HuH-7.5 (cell line): Measurements from ENCODE around the gene BPTF.
A peak's percentile ranks its signal among the peaks of the same experiment; 100 is the strongest.
"Not testable (repeated sequence)": the region's sequence is repeated elsewhere in the genome, so short reads cannot be mapped to it uniquely, and the experiment has no call there.

Source experiments
- DNase-seq: peaks from one replicate; pipeline ENCODE4 v3.0.0; 2011; ENCODE audit warnings: low spot score

The BPTF gene

GRCh38 chr17:67902511-67903231, 77.4 kb downstream of the BPTF start:
- no peak for DNase-seq

DNA sequence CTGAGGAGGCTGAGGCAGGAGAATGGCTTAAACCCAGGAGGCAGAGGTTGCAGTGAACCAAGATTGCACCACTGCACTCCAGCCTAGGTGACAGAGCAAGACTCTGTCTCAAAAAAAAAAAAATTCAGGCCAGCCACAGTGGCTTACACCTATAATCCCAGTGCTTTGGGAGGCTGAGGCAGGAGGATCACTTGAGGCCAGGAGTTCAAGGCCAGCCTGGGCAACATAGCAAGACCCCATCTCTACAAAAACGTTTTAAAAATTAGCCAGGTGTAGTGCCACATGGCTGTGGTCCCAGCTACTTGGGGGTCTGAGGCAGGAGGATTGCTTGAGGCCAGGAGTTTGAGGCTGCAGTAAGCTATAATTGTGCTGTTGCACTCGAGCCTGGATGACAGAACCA, 80.0 kb downstream of the BPTF start:
- not testable (repeated sequence) for DNase-seq

DNA sequence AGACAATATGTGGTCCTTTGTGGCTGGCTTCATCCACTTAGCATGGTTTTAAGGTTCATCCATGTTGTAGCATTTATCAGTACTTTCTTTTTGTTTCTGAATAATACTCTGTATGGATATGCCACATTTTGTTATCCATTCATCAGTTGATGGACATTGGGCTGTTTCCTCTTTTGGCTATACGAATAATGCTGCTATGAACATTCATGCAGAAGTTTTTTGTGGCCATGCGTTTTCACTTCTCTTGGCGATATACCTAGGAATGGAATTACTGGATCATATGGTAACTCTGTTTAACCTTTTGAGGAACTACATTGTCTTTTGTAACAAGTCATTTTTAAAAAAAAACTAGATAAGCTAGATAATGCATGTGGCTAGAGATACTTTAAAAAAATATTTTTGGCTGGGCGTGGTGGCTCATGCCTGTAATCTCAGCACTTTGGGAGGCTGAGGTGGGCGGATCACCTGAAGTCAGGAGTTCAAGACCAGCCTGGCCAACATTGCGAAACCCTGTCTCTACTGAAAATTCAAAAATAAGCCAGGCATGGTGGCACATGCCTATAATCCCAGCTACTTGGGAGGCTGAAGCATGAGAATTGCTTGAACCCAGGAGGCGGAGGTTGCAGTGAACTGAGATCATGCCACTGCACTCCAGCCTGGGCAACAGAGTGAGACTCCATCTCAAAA, 85.0 kb downstream of the BPTF start:
- not testable (repeated sequence) for DNase-seq

DNA sequence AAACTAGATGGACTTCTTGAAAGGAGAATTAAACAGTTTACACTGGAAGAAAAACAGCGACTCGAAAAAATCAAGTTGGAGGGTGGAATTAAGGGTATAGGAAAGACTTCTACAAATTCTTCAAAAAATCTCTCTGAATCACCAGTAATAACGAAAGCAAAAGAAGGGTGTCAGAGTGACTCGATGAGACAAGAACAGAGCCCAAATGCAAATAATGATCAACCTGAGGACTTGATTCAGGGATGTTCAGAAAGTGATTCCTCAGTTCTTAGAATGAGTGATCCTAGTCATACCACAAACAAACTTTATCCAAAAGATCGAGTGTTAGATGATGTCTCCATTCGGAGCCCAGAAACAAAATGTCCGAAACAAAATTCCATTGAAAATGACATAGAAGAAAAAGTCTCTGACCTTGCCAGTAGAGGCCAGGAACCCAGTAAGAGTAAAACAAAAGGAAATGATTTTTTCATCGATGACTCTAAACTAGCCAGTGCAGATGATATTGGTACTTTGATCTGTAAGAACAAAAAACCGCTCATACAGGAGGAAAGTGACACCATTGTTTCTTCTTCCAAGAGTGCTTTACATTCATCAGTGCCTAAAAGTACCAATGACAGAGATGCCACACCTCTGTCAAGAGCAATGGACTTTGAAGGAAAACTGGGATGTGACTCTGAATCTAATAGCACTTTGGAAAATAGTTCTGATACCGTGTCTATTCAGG, 85.9 kb downstream of the BPTF start:
- DNase-seq, result no peak

DNA sequence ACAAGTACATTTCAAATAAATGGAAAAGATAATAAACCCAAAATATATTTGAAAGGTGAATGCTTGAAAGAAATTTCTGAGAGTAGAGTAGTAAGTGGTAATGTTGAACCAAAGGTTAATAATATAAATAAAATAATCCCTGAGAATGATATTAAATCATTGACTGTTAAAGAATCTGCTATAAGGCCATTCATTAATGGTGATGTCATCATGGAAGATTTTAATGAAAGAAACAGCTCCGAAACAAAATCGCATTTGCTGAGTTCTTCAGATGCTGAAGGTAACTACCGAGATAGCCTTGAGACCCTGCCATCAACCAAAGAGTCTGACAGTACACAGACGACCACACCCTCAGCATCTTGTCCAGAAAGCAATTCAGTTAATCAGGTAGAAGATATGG, 86.8 kb downstream of the BPTF start:
- no peak for DNase-seq

- DNase-seq, result no peak
Measured at GRCh38 chr17:67912656-67913055, 87.4 kb downstream of the BPTF start.

- no peak for DNase-seq
Measured at GRCh38 chr17:67920212-67920611, 94.9 kb downstream of the BPTF start.

DNA sequence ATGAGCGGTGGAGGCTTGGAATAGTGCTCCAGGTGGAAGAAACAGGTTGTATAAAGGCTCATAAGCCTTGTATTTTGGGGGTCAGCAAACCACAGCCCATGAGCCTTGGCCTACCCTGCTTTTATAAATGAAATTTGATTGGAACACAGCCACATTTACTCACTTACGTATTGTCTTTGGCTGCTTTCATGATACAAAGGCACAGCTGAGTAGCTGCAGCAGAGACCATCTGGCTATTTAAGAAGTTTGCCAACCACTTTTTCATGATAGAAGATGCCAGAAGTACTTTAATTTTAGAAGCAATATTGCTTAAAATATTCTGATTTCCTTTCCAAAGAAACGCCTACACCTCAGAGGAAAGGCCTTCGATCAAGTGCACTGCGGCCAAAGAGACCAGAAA, 97.2 kb downstream of the BPTF start:
- DNase-seq, result no peak

GRCh38 chr17:67928842-67929241, 103.5 kb downstream of the BPTF start:
- not testable (repeated sequence) for DNase-seq

- no peak for DNase-seq
Measured at GRCh38 chr17:67931227-67931626, 105.9 kb downstream of the BPTF start.

- DNase-seq, result peak; percentile 17
Measured at GRCh38 chr17:67942810-67943209, 117.5 kb downstream of the BPTF start.

DNA sequence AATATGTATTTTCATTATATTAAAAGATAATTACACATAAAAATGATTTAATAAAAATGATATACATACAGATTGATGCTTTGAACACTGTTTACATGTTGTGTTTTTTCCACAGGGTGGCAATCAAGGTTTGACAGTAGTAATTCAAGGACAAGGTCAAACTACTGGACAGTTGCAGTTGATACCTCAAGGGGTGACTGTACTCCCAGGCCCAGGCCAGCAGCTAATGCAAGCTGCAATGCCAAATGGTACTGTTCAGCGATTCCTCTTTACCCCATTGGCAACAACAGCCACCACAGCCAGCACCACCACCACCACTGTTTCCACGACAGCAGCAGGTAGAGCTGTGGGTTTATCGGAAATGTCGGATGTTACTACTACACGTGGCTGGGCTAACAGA, 118.7 kb downstream of the BPTF start:
- no peak for DNase-seq

DNA sequence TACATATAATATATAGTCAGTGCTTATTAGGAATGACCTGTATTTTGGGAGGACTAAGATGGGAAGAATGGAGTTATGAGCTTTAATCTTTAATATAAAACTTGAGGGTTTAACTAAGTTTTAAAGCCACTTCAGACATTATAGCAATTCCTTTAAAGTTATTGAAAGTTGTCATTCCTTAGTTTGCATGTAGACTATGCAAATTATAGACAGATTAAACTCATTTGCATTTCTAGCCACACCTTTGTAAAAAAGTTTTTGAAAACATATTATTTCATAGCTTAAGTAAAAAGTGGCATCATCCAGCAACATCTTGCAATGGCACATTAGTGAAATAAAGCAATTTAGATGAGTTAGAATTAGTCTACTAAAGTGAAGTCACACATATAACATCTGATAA, 121.2 kb downstream of the BPTF start:
- no peak for DNase-seq

DNA sequence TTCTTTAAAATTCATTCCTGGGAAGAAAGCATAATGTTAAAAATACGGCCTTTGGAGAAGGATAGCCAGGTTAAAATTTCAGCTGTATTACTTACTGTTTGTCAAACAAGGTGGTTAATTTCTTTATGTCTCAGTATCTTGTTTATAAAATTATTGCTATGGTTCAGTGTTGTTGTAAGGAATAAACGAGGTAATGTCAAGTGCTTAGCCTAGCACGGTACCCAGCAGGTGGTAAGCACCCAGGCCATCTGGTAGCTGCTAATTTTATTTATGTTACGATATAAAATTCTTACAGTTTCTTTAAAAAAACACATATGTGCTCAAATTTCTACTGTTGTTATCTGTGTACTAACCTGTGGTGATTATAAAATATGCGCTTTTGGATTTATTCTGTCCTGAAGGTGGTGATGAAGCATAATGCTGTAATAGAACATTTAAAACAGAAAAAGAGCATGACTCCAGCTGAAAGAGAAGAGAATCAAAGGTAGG, 122.1 kb downstream of the BPTF start:
- DNase-seq, result no peak

GRCh38 chr17:67950945-67951344, 125.6 kb downstream of the BPTF start:
- no peak for DNase-seq

DNA sequence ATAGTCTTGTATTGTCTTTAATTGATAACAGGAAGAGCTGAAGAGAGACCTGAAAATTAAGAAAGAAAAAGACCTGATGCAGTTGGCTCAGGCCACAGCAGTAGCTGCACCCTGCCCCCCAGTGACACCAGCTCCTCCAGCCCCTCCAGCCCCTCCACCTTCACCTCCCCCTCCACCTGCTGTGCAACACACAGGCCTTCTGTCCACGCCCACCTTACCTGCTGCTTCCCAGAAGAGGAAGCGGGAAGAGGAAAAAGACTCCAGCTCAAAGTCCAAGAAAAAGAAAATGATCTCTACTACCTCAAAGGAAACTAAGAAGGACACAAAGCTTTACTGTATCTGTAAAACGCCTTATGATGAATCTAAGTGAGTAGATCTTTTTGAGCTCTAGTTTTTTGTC, 134.2 kb downstream of the BPTF start:
- no peak for DNase-seq

- DNase-seq, result not testable (repeated sequence)
Measured at GRCh38 chr17:67960276-67960675, 135.0 kb downstream of the BPTF start.

DNA sequence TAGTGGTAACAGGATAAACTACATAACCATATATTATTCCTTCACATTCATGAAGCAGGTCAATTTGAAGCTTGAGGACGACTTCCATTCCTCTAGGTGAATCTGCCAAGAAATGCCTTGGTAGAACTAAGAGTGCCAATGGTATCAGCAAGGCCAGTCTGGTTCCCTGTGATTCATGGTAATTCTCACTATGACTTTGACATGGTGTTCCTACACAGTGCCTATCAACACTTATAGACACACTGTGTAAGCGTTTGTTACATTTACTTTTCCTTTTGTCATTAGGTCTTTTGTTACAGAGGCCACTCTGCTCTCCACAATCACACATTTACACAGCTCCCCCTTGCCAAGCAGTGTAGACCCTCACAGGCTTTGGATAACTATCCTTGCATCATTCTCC, 136.9 kb downstream of the BPTF start:
- not testable (repeated sequence) for DNase-seq

GRCh38 chr17:67963145-67963572, 137.9 kb downstream of the BPTF start:
- DNase-seq, result not testable (repeated sequence)

DNA sequence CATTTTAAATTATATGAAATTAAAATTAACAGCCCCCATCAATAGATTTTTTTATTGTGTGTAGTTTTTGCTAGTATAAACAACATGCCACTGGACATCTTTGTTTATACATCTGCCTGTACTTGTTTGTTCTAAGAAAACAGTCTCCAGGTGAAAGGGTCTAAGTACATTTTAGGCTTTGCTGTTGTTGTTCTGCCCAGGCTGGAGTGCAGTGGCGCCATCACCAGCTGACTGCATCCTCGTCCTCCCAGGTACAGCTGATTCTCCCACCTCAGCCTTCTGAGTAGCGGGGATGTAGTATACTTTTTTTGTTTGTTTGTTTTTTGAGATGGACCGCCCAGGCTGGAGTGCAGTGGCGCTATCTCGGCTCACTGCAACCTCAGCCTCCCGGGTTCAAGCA, 145.5 kb downstream of the BPTF start:
- no peak for DNase-seq

DNA sequence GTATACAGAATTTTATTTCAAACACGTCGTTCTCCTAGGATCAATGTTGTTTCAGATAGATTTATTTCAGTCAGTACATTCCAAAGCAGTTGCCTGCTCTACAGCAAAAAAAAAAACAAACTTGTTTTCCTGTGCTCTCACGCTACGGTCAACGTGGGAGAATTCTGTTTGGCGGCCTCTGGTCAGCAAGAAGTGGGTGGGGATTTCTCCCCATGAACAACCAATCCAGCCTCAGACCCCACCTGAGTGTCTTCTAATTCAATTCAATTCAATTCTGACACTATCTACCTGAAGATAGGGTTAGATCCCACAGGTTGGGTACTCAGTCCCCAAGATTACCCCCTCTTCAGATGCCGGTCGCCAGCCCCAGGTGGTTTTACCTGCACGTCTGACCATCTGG, 148.9 kb downstream of the BPTF start:
- DNase-seq, result no peak

GRCh38 chr17:67974598-67975066, 149.3 kb downstream of the BPTF start:
- no peak for DNase-seq

DNA sequence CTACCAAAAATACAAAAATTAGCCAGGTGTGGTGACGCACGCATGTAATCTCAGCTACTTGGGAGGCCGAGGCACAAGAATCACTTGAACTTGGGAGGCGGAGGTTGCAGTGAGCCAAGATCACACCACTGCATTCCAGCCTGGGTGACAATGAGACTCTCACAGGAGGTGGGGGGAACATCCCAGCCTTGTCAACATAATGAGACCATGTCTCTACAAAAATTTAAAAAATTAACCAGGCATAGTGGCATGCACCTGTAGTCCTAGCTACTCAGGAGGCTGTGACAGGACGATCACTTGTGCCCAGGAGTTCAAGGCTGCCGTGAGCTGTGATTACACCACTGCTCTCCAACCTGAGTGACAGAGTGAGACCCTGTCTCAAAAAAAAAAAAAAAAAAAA, 151.0 kb downstream of the BPTF start:
- not testable (repeated sequence) for DNase-seq
